Spleen (tissue), 3 donors: ENCODE measurements around the gene GPAM.

Experiments
- POLR2A ChIP-seq, 3 donors: fragments of 450-650 bp; IDR thresholded peaks; one replicate each; pipeline ENCODE4 v1.5.1; 2017; ENCODE audit warnings: antibody characterized with exemption in 3 of 3, mild to moderate bottlenecking in 1 of 3
- POLR2AphosphoS5 ChIP-seq, 3 donors: sonication (generic); formaldehyde crosslinking; IDR thresholded peaks; one replicate each; pipeline ENCODE4 v1.5.1; 2017; ENCODE audit warnings: antibody characterized with exemption in 3 of 3

DNA sequence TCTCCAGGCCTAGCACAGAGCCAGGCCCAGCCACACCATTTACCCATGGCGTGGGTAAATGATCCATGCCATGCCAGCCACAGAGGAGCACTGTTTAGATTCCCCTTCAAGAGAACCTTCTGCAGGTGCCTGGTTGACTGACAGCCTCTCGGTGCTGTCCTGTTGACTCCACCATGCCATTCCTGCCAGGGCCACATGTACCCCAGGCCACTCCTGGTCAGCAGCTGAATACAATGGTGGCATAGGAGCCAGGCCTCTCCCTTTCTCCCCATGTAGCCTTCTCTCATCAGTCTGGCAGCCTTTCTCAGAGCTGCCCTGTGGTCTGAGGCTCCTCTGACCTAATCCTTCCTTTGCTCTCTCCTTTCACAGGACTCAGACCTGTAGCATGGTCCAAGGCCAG is 39.2 kb upstream of the GPAM start:
- TF ChIP-seq POLR2A (IDR thresholded peaks at IDR 0.05) = no peak
- TF ChIP-seq POLR2AphosphoS5 (IDR thresholded peaks at IDR 0.05) = no peak
